ENCODE data around the gene SRP72.
A peak's percentile ranks its signal among the peaks of the same experiment; 100 is the strongest.

Gene SRP72, protein sequence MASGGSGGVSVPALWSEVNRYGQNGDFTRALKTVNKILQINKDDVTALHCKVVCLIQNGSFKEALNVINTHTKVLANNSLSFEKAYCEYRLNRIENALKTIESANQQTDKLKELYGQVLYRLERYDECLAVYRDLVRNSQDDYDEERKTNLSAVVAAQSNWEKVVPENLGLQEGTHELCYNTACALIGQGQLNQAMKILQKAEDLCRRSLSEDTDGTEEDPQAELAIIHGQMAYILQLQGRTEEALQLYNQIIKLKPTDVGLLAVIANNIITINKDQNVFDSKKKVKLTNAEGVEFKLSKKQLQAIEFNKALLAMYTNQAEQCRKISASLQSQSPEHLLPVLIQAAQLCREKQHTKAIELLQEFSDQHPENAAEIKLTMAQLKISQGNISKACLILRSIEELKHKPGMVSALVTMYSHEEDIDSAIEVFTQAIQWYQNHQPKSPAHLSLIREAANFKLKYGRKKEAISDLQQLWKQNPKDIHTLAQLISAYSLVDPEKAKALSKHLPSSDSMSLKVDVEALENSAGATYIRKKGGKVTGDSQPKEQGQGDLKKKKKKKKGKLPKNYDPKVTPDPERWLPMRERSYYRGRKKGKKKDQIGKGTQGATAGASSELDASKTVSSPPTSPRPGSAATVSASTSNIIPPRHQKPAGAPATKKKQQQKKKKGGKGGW

DNA sequence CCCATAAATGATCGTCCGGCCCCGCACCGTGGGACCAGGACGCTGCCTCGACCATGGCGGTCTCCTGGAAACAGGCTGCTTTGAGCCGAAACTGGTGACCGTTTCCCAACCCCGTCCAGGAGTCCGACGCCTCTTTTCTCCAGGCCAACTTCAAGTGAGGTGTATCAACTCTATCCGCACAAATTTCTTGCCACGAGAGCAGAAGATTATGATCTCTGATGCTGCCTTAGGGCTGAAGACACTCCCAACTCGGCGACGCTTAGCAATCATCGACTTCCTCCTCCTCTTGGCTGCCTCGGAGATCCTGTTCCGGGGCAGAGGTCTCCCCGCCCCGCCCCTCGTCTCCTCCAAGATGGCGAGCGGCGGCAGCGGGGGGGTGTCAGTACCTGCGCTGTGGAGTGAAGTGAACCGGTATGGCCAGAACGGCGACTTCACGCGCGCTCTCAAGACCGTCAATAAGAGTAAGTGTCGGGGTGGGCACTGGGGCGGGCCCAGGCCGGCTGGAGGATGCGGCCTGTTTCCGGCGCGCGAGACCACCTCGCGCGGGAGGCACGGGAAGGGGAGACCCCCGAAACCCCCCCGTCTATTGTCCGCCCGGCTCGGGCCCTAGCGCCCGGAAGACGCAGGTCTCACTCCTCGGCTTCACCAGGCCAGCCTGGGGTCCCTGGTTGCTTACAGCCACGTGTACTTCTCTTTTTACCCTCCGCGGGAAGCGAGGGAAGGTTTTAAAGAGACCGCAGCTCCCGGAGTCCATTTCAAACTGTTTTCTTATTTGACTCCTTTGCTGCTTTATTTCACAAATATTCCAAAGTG lies at the start of gene SRP72:
Gene SRP72, plus strand, starts transcription at position 334 of the 813 bp plus-strand sequence. Its CDS starts 19 bp downstream, at position 353.
- H3K4me3 ChIP-seq (ENCODE audit: low read depth, low read length) = peak within 1 kb of the TSS; percentile 99

DNA sequence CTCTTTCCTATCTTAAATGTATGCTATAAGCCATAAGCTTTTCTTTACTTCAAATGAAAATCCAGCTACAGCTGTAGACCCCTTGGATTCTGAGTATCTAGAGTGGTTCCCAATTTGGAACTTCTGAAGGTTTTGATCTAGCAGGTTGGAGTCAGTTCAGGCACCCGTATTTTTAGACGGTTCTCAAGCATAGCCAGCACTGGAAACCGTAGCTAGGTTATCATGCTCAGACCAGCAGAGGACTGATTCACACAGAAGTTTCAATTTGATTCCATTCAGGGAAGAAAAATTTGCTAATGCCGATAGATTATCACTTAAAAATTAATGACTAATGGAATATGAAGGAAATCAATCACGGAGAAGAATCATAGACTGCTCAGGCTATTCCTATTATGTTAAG lies 43.2 kb upstream of the SRP72 start:
- TF ChIP-seq, protein P1, sequence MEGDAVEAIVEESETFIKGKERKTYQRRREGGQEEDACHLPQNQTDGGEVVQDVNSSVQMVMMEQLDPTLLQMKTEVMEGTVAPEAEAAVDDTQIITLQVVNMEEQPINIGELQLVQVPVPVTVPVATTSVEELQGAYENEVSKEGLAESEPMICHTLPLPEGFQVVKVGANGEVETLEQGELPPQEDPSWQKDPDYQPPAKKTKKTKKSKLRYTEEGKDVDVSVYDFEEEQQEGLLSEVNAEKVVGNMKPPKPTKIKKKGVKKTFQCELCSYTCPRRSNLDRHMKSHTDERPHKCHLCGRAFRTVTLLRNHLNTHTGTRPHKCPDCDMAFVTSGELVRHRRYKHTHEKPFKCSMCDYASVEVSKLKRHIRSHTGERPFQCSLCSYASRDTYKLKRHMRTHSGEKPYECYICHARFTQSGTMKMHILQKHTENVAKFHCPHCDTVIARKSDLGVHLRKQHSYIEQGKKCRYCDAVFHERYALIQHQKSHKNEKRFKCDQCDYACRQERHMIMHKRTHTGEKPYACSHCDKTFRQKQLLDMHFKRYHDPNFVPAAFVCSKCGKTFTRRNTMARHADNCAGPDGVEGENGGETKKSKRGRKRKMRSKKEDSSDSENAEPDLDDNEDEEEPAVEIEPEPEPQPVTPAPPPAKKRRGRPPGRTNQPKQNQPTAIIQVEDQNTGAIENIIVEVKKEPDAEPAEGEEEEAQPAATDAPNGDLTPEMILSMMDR (IDR thresholded peaks at IDR 0.05; ENCODE audit: low read depth, low read length) = no peak
- H3K4me3 ChIP-seq (ENCODE audit: low read depth, low read length) = no peak overlapping the region

More for the DNA sequence above, at the start of gene SRP72:
- TF ChIP-seq, protein P1 (IDR thresholded peaks at IDR 0.05; ENCODE audit: low read depth, low read length) = no peak

DNA sequence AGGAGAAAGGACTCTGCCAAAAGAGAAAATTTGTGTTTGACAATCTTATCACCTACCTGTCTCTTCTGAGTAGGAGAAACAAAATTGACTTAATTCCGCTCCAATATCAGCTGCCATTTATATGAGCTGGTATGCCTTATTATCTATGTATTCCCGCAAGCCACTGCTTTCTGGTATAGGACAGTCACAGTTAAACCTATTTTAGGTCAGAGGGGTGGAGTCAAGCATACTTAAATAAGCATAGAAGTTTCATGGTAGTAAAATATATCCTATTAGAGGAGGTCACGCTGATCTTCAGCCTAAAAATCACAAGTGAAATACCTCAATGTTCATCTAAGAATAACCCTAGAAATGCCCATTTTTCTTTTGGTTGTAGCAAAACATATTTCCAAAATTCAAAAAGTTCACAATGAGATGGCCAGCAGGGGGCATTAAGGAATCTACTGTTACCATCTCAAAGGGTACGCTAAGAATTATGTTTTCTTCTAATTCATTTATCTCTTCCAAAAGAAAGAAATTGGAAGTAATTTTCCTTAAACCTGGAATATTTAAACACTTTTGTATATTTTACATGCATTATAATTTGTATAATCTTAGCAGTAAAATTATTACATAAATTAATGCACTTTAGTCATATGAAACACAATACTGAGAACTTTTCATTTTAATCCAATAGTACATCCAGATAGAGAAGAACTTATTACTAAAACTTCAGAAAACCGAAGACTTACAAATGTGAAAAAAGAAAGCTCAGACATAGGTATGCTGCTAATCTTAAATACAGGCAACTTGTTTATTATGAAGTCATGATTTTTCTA lies 42.5 kb upstream of the SRP72 start:
- TF ChIP-seq, protein P1 (IDR thresholded peaks at IDR 0.05; ENCODE audit: low read depth, low read length) = peak; percentile 36; the same call in 1 of the 2 replicates

DNA sequence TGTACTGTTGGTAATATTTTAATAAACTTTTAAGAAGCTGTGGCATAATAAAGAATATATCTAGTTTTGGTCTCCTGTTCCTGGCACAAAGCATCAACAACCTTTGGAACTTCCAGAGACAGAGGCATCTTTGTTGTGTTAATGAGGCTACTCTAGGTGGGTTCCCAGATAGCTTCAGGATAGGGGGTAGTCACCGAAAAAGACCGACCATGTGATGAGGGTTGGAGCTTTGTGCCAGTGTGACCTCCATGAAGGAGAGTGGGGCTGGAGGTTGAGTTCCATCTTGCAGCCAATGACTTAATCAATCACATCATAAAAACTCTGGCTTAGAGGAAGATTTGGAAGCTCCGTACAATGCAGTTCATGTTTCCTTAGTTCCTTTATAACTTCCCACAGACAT lies 41.9 kb upstream of the SRP72 start:
- TF ChIP-seq, protein P1 (IDR thresholded peaks at IDR 0.05; ENCODE audit: low read depth, low read length) = no peak

More for the DNA sequence above, 42.5 kb upstream of the SRP72 start:
- no peak overlapping the region for H3K4me3 ChIP-seq (ENCODE audit: low read depth, low read length)

DNA sequence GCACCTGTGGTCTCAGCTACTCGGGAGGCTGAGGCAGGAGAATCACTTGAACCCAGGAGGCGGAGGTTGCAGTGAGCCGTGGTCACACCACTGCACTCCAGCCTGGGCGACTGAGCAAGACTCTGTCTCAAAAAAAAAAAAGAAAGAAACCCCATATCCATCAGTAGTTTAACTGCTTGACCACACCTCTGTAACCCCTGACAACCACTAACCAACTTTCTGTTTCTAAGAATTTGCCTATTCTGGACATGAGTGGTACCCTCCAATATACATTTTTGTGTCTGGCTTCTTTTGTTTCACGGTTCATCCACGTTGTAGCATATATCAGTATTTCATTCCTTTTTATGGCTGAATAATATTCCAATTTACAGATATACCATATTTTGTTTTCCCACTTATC lies 41.1 kb upstream of the SRP72 start:
- no peak overlapping the region for H3K4me3 ChIP-seq (ENCODE audit: low read depth, low read length)
- TF ChIP-seq, protein P1 (IDR thresholded peaks at IDR 0.05; ENCODE audit: low read depth, low read length) = no peak

More for the DNA sequence above, 41.9 kb upstream of the SRP72 start:
- H3K4me3 ChIP-seq (ENCODE audit: low read depth, low read length) = no peak overlapping the region

DNA sequence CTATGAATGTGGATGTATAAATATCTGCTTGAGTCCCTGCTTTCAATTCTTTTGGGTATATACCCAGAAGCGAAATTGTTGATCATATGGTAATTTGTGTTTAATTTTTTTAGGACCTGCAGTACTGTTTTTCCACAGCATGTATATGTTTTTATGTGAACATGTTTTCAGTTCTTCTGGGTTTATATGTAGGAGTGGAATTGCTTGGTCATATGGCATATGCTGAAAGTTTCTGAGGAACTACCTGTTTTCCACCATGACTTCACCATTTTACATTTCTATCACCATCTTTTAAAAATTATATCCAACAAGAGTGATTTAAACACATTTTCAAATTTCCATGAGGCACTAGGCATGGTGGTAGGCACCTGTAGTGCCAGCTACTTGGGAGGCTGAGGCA lies 40.2 kb upstream of the SRP72 start:
- TF ChIP-seq, protein P1 (IDR thresholded peaks at IDR 0.05; ENCODE audit: low read depth, low read length) = no peak
- no peak overlapping the region for H3K4me3 ChIP-seq (ENCODE audit: low read depth, low read length)
